ENCODE data around the gene TMEM225B.
"Not testable (repeated sequence)": the region's sequence is repeated elsewhere in the genome, so short reads cannot be mapped to it uniquely, and the experiment has no call there.

TMEM225B gene

DNA sequence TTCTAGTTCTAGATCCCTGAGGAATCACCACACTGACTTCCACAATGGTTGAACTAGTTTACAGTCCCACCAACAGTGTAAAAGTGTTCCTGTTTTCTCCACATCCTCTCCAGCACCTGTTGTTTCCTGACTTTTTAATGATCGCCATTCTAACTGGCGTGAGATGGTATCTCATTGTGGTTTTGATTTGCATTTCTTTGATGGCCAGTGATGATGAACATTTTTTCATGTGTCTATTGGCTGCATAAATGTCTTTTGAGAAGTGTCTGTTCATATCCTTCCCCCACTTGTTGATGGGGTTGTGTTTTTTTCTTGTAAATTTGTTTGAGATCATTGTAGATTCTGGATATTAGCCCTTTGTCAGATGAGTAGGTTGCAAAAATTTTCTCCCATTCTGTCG, 56.6 kb downstream of the TMEM225B start:
- DNase-seq (ENCODE audit: low read depth in 2 of 2): not testable (repeated sequence)

DNA sequence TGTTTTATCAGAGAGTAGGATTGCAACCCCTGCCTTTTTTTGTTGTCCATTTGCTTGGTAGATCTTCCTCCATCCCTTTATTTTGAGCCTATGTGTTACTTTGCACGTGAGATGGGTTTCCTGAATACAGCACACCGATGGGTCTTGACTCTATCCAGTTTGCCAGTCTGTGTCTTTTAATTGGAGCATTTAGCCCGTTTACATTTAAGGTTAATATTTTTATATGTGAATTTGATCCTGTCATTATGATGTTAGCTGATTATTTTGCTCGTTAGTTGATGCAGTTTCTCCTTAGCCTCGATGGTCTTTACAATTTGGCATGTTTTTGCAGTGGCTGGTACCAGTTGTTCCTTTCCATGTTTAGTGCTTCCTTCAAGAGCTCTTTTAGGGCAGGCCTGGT, 59.8 kb downstream of the TMEM225B start:
- not testable (repeated sequence) for DNase-seq (ENCODE audit: low read depth in 2 of 2)

Measured in stimulated activated CD4-positive, alpha-beta T cell treated with anti-CD3 and anti-CD28 coated beads, Interleukin-4, amount 100 ng/mL, for 48 hours (primary cell).